ENCODE results near the gene ZIC2. TPM values are rescaled to one million over a fixed set of nuclear protein-coding genes. Genes with fewer than 3 reads are reported as not detected.

ZIC2 gene
- total RNA-seq, 1 experiment from 2014 or later = 305 TPM

DNA sequence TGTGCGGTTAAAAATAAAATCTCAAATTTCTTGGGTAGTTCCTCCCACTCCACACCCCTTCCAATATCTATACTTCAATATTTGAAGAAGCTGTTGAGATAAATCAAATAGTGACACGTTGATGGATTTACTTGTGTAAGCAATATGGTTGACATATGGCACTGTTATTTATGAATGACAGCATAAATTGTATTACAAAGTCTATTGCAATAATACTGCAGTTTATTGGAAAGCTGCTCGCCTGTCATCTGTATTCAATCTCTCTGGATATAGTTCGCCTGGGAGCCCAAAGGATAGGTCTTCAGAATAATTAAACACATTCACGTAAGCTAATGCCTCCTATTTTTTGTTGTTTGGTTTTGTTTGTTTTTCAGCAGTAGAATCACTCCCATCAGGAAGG is 5.0 kb upstream of the ZIC2 start:
- no TSS peak for BruUV-seq (replicated peaks)
- POLR2A ChIA-PET (ENCODE audit: low non-redundant PET) = no interaction called here

DNA sequence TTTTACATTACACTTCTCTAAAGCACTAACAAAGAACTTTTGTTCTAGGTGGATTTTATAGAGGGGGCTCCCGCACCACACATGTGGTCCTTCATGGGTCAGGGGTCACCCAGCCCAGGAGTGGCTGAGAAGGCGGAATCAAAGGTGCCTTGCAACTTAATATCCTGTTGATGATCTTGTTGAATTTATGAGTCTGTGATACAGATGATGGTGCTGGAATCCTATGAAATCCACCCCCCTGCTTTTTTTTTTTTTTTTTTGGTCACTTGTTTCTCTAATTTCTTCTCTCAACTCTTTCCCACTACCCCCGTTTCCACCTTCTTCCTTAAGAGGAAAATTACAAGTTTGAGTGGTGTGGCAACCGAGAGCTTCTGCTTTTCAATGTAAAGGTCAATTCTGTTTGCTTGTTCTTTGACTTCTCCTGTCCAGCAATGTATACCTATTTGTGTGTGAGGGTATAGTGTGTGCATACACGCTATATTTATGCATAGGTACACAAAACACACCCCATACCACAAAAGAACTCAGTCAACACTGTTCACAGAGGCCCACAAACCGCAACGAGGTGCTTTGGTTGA is 4.2 kb upstream of the ZIC2 start:
- no peak for DNase-seq (ENCODE audit: low spot score)
- ChIA-PET POLR2A (ENCODE audit: low non-redundant PET) (interaction anchor here (0.6 kb wide), 1 partner anchor 533 kb away, joined by 3 read pairs; no protein-coding TSS in a partner anchor), CTCF (no interaction called here)
- intact Hi-C loops (cut with micrococcal nuclease; ENCODE audit: unreplicated experiment) = no loop called here
- Histone ChIP-seq H3K27ac (ENCODE audit: low read depth, low read length, poor library complexity, severe bottlenecking) (no peak overlapping the region), H3K9me3 (ENCODE audit: low read depth, low read length, poor library complexity, severe bottlenecking) (no peaks in the 10 kb centered on the region), H3K4me1 (ENCODE audit: insufficient read depth, low read length, poor library complexity, severe bottlenecking) (peaks cover 9% of the 10 kb centered on the region), H3K36me3 (ENCODE audit: insufficient read depth, low read length, poor library complexity, severe bottlenecking) (peaks cover 2% of the 10 kb centered on the region), H3K4me3 (ENCODE audit: low read depth, low read length, poor library complexity, severe bottlenecking) (no peak overlapping the region), H3K27me3 (replicated peaks; ENCODE audit: insufficient read depth, low read depth, low read length, poor library complexity) (no peaks in the 10 kb centered on the region)
- BruUV-seq (replicated peaks) = no TSS peak
- TF ChIP-seq, protein P1, sequence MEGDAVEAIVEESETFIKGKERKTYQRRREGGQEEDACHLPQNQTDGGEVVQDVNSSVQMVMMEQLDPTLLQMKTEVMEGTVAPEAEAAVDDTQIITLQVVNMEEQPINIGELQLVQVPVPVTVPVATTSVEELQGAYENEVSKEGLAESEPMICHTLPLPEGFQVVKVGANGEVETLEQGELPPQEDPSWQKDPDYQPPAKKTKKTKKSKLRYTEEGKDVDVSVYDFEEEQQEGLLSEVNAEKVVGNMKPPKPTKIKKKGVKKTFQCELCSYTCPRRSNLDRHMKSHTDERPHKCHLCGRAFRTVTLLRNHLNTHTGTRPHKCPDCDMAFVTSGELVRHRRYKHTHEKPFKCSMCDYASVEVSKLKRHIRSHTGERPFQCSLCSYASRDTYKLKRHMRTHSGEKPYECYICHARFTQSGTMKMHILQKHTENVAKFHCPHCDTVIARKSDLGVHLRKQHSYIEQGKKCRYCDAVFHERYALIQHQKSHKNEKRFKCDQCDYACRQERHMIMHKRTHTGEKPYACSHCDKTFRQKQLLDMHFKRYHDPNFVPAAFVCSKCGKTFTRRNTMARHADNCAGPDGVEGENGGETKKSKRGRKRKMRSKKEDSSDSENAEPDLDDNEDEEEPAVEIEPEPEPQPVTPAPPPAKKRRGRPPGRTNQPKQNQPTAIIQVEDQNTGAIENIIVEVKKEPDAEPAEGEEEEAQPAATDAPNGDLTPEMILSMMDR (conservative IDR thresholded peaks at IDR 0.05; ENCODE audit: low read depth, low read length) = no peak
- TF ChIP-seq EZH2 (IDR thresholded peaks at IDR 0.05; ENCODE audit: borderline replicate concordance, low read depth, low read length, poor library complexity, severe bottlenecking) = no peak

More for the DNA sequence above, 5.0 kb upstream of the ZIC2 start:
- Histone ChIP-seq H3K36me3 (ENCODE audit: insufficient read depth, low read length, poor library complexity, severe bottlenecking) (no peaks in the 10 kb centered on the region), H3K4me1 (ENCODE audit: insufficient read depth, low read length, poor library complexity, severe bottlenecking) (peaks cover 15% of the 10 kb centered on the region), H3K4me3 (ENCODE audit: low read depth, low read length, poor library complexity, severe bottlenecking) (no peak overlapping the region), H3K27me3 (replicated peaks; ENCODE audit: insufficient read depth, low read depth, low read length, poor library complexity) (no peaks in the 10 kb centered on the region), H3K9me3 (ENCODE audit: low read depth, low read length, poor library complexity, severe bottlenecking) (no peaks in the 10 kb centered on the region), H3K27ac (ENCODE audit: low read depth, low read length, poor library complexity, severe bottlenecking) (no peak overlapping the region)
- intact Hi-C loops (cut with micrococcal nuclease; ENCODE audit: unreplicated experiment) = no loop called here
- no peak for DNase-seq (ENCODE audit: low spot score)
- TF ChIP-seq, protein P1 (conservative IDR thresholded peaks at IDR 0.05; ENCODE audit: low read depth, low read length) = no peak
- TF ChIP-seq EZH2 (IDR thresholded peaks at IDR 0.05; ENCODE audit: borderline replicate concordance, low read depth, low read length, poor library complexity, severe bottlenecking) = no peak
- CTCF ChIA-PET = no interaction called here

GRCh38 chr13:99977912-99978798 is 3.4 kb upstream of the ZIC2 start:
- ChIA-PET CTCF (no interaction called here), POLR2A (ENCODE audit: low non-redundant PET) (interaction anchor here (0.6 kb wide), 1 partner anchor 532 kb away, joined by 3 read pairs; no protein-coding TSS in a partner anchor)
- no TSS peak for BruUV-seq (replicated peaks)
- peaks cover 10% of the 10 kb centered on the region for H3K36me3 ChIP-seq (ENCODE audit: insufficient read depth, low read length, poor library complexity, severe bottlenecking)
- no peak overlapping the region for H3K4me3 ChIP-seq (ENCODE audit: low read depth, low read length, poor library complexity, severe bottlenecking)
- no peak for DNase-seq (ENCODE audit: low spot score)
- TF ChIP-seq EZH2 (IDR thresholded peaks at IDR 0.05; ENCODE audit: borderline replicate concordance, low read depth, low read length, poor library complexity, severe bottlenecking) = no peak
- TF ChIP-seq, protein P1 (conservative IDR thresholded peaks at IDR 0.05; ENCODE audit: low read depth, low read length) = no peak
- no peak overlapping the region for H3K27ac ChIP-seq (ENCODE audit: low read depth, low read length, poor library complexity, severe bottlenecking)
- intact Hi-C loops (cut with micrococcal nuclease; ENCODE audit: unreplicated experiment) = no loop called here
- no peaks in the 10 kb centered on the region for H3K9me3 ChIP-seq (ENCODE audit: low read depth, low read length, poor library complexity, severe bottlenecking)
- peaks cover 5% of the 10 kb centered on the region for H3K4me1 ChIP-seq (ENCODE audit: insufficient read depth, low read length, poor library complexity, severe bottlenecking)
- no peaks in the 10 kb centered on the region for H3K27me3 ChIP-seq (replicated peaks; ENCODE audit: insufficient read depth, low read depth, low read length, poor library complexity)

Measured in A673 (cell line).